Gastroesophageal sphincter (tissue), 4 donors: ENCODE data around the gene ADAMTS1. TPM values are rescaled to one million over a fixed set of nuclear protein-coding genes. Genes with fewer than 3 reads are reported as not detected.
A peak's percentile ranks its signal among the peaks of the same experiment; 100 is the strongest.

ENCODE experiments used
- ATAC-seq: fragments of 150-250 bp; one replicate; pipeline ENCODE4 v1.9.1; 2016; ENCODE audit warnings: mild to moderate bottlenecking, moderate library complexity
- H3K27ac ChIP-seq, 4 donors: fragments of 200-600 bp; sonication (generic) in 3 of 4; 1 replicate in 3 of 4; 2 replicates in 1 of 4; pipeline ENCODE4 v1.5.1; 2016 to 2019
- H3K27me3 ChIP-seq: fragments of 200-600 bp; sonication (generic); one replicate; pipeline ENCODE4 v1.5.1; 2019
- H3K36me3 ChIP-seq, 2 donors: fragments of 200-600 bp; sonication (generic); one replicate each; pipeline ENCODE4 v1.5.1; 2019; ENCODE audit warnings: control low read depth in 1 of 2
- H3K4me1 ChIP-seq, 3 donors: fragments of 200-600 bp; sonication (generic); 1 replicate in 2 of 3; 2 replicates in 1 of 3; pipeline ENCODE4 v1.5.1; 2016 to 2019; ENCODE audit warnings: control low read depth in 2 of 3
- H3K4me3 ChIP-seq, 2 donors: fragments of 200-600 bp; sonication (generic); one replicate each; pipeline ENCODE4 v1.5.1; 2019; ENCODE audit warnings: mild to moderate bottlenecking in 1 of 2, moderate library complexity in 1 of 2
- H3K9me3 ChIP-seq, 3 donors: fragments of 200-600 bp; sonication (generic); one replicate each; pipeline ENCODE4 v1.5.1; 2017 to 2019; ENCODE audit warnings: control low read depth in 2 of 3
- EP300 ChIP-seq: sonication (generic); formaldehyde crosslinking; IDR thresholded peaks from one replicate; pipeline ENCODE4 v1.6.1; 2017; ENCODE audit warnings: antibody characterized with exemption, mild to moderate bottlenecking
- POLR2A ChIP-seq, 2 donors: fragments of 450-650 bp; IDR thresholded peaks; one replicate each; pipeline ENCODE4 v1.6.1; 2017; ENCODE audit warnings: antibody characterized with exemption in 2 of 2, mild to moderate bottlenecking in 2 of 2, moderate library complexity in 1 of 2
- POLR2AphosphoS5 ChIP-seq: sonication (generic); formaldehyde crosslinking; IDR thresholded peaks from one replicate; pipeline ENCODE4 v1.6.1; 2017; ENCODE audit warnings: antibody characterized with exemption
- WGBS, 2 donors: methylation state at CpG; one replicate each; pipeline ENCODE4 v1.1.5; 2018; ENCODE audit warnings: low coverage in 1 of 2; 5-methylcytosine and 5-hydroxymethylcytosine counted together
- total RNA-seq, 4 donors: library from RNA; depleted of rRNA; stranded (reverse); fragments of >200 nt; gene quantifications; one replicate each; pipeline ENCODE4 v1.1.0, GENCODE V29; 2016
- TF ChIP-seq, protein P1 (sequence below), 4 experiments: fragments of 200-600 bp in 2 of 4; fragments of 450-650 bp in 2 of 4; sonication (generic) in 1 of 4; IDR thresholded peaks; one replicate each; pipeline ENCODE4 v1.5.1; 2017 to 2019; ENCODE audit warnings: antibody characterized with exemption in 4 of 4, mild to moderate bottlenecking in 2 of 4, moderate library complexity in 2 of 4

Gene ADAMTS1
- total RNA-seq, 4 donors from 2014 or later = 68.5 to 144 (median 103) TPM

DNA sequence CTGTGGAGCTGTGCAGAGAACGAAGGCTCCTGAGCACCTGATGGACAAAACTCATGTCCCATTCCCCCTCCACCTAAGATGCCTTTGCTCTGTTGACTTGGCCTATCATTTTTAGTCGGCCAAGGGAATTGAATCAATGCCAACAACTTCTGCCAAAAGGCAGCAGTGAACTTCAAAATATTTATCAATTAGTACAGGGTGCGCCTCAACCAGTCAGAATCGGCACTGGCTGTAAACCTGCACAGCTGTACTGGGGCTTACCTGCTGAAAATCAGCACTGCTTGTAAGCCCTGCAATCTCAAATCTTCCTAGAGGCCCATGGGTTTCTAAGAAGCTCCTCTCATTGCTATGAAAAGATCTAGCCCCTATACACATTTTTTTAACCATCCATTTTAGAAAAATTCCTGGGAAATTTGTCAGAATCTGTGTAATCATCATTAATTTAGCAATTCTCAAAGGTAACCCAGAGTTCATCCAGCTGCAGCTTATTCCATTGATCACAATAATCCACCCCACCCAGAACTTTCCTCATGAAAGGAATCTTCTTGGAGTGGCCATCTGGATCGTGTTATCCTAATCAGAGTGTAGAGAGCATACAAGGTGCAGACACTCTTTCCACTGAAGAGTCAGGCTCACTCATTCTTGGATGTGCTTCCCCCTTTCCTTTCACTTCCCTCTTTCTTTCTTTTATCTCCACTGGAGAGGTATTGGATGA is 40.2 kb downstream of the ADAMTS1 start:
- ATAC-seq = no peak

DNA sequence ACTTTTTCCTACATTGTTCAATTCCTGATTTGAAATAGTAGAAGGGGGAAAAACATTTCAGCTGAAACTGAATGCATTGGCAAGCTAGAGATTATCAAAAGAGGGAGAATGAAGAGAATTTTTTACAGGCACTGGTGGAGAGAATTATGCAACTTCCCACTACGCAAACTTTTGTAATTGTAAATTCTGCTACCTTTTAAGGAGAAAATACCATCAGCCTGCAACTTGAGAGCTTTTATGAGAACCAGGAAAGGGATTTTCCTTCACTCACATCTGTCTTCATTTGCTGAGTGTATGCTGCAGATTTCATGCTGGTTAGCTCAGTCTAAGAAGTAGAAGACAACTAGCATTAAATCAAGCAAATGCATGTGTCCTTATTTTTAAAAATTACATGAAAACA is 43.7 kb downstream of the ADAMTS1 start:
- Histone ChIP-seq H3K4me3 (no peak overlapping the region), H3K4me1 (peaks cover 0 to 29% (median 0%) of the 10 kb centered on the region in 3 donors), H3K36me3 (no peaks in the 10 kb centered on the region), H3K27me3 (no peaks in the 10 kb centered on the region), H3K9me3 (no peaks in the 10 kb centered on the region), H3K27ac (peak overlapping the region; percentile 40 to 80 (median 63))
- 29 to 43% methylated on average over 1 of the region's 1 CpG for WGBS, 2 donors
- ATAC-seq = peak; percentile 37
- TF ChIP-seq, protein P1, sequence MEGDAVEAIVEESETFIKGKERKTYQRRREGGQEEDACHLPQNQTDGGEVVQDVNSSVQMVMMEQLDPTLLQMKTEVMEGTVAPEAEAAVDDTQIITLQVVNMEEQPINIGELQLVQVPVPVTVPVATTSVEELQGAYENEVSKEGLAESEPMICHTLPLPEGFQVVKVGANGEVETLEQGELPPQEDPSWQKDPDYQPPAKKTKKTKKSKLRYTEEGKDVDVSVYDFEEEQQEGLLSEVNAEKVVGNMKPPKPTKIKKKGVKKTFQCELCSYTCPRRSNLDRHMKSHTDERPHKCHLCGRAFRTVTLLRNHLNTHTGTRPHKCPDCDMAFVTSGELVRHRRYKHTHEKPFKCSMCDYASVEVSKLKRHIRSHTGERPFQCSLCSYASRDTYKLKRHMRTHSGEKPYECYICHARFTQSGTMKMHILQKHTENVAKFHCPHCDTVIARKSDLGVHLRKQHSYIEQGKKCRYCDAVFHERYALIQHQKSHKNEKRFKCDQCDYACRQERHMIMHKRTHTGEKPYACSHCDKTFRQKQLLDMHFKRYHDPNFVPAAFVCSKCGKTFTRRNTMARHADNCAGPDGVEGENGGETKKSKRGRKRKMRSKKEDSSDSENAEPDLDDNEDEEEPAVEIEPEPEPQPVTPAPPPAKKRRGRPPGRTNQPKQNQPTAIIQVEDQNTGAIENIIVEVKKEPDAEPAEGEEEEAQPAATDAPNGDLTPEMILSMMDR (IDR thresholded peaks at IDR 0.05) = no peak
- TF ChIP-seq EP300 (no peak), POLR2A (IDR thresholded peaks at IDR 0.05) (no peak), POLR2AphosphoS5 (no peak)

More for the DNA sequence above, 40.2 kb downstream of the ADAMTS1 start:
- Histone ChIP-seq H3K36me3 (no peaks in the 10 kb centered on the region), H3K4me1 (peaks cover 0 to 26% (median 0%) of the 10 kb centered on the region in 3 donors), H3K9me3 (no peaks in the 10 kb centered on the region), H3K27ac (peak overlapping the region in 2 of 4 donors; percentile 32 to 80), H3K27me3 (no peaks in the 10 kb centered on the region), H3K4me3 (no peak overlapping the region)
- no peak for TF ChIP-seq EP300
- TF ChIP-seq POLR2A (IDR thresholded peaks at IDR 0.05) = no peak
- TF ChIP-seq, protein P1 (IDR thresholded peaks at IDR 0.05) = no peak
- no peak for TF ChIP-seq POLR2AphosphoS5
- 41 to 50% methylated on average over 4 to 5 of the region's 5 CpGs for WGBS, 2 donors

DNA sequence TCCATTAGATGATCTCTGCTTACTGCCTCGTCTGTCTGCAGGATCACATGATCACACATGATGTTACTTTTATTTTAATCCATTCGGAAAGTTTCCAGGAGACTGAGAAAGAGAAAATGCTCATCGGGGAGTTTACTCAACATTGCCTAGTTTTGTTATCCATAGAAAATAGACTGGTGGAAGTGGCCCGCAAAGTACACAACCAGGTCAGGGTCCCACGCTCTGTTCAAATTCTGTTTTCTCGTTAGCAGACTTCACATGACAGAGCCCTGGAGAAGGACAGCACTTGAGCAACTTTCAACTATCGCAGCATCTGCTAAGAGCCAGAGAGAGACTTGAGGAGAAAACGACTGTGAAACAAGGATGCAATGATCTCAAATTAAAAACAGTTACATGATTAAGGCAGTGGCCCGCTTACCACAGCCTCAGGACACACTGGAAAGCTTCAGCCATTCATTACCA is 44.2 kb downstream of the ADAMTS1 start:
- 38 to 40% methylated on average over 9 of the region's 9 CpGs for WGBS, 2 donors
- Histone ChIP-seq H3K27ac (peak overlapping the region; percentile 40 to 80 (median 63)), H3K36me3 (no peaks in the 10 kb centered on the region), H3K9me3 (no peaks in the 10 kb centered on the region), H3K4me3 (no peak overlapping the region), H3K4me1 (peaks cover 0 to 29% (median 0%) of the 10 kb centered on the region in 3 donors), H3K27me3 (no peaks in the 10 kb centered on the region)
- peak; percentile 61 for ATAC-seq
- peak; percentile 3 for TF ChIP-seq POLR2AphosphoS5
- TF ChIP-seq, protein P1 (IDR thresholded peaks at IDR 0.05) = no peak
- no peak for TF ChIP-seq EP300

DNA sequence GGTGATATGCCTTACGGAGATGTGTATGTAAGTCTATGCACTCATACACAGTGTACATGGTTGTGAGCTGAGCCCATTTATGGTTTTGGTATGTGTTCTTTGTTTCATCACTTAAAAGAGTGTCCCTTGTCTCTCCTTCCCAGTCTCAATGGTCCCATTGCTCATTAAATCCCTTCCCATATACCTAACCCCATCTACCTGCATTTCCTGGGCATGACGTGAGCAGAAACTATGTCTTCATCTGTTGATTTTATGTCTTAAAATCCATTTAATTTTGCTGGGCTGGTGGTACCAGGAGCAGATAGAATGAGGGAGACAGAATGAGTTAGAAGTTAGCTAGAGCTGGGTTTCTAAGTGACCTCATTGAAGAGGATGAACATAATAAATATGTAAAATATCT is 44.8 kb downstream of the ADAMTS1 start:
- H3K27ac ChIP-seq = peak overlapping the region in 3 of 4 donors; percentile 61 to 80 (median 65)
- H3K36me3 ChIP-seq = no peaks in the 10 kb centered on the region
- no peak overlapping the region for H3K4me3 ChIP-seq
- ATAC-seq = no peak
- H3K4me1 ChIP-seq = peaks cover 0 to 30% (median 3%) of the 10 kb centered on the region in 3 donors
- no peak for TF ChIP-seq EP300
- TF ChIP-seq, protein P1 (IDR thresholded peaks at IDR 0.05) = no peak
- TF ChIP-seq POLR2A (IDR thresholded peaks at IDR 0.05) = no peak
- no peak for TF ChIP-seq POLR2AphosphoS5
- no peaks in the 10 kb centered on the region for H3K9me3 ChIP-seq
- no peaks in the 10 kb centered on the region for H3K27me3 ChIP-seq
- 87 to 100% methylated on average over 2 of the region's 2 CpGs for WGBS, 2 donors

GRCh38 chr21:26800001-26800400 is 45.2 kb downstream of the ADAMTS1 start:
- no peaks in the 10 kb centered on the region for H3K9me3 ChIP-seq
- no peaks in the 10 kb centered on the region for H3K27me3 ChIP-seq
- peak overlapping the region in 3 of 4 donors; percentile 61 to 80 (median 65) for H3K27ac ChIP-seq
- WGBS, 2 donors = 20 to 36% methylated on average over 1 to 2 of the region's 3 CpGs
- no peak for ATAC-seq
- H3K4me3 ChIP-seq = no peak overlapping the region
- no peak for TF ChIP-seq POLR2A (IDR thresholded peaks at IDR 0.05)
- TF ChIP-seq POLR2AphosphoS5 = no peak
- TF ChIP-seq EP300 = no peak
- TF ChIP-seq, protein P1 (IDR thresholded peaks at IDR 0.05) = no peak
- H3K4me1 ChIP-seq = peaks cover 0 to 25% (median 3%) of the 10 kb centered on the region in 3 donors
- H3K36me3 ChIP-seq = no peaks in the 10 kb centered on the region
